Fibroblast of lung (primary cell): ENCODE measurements around the gene RPS14.

Experiments
- CTCF ChIP-seq, 2 donors: IDR thresholded peaks in 1 of 2; conservative IDR thresholded peaks in 1 of 2; 1 replicate in 1 of 2; 2 replicates in 1 of 2; pipeline ENCODE4 v1.5.1; 2011 to 2012; ENCODE audit warnings: low read length in 2 of 2, control low read depth in 1 of 2, inconsistent platforms in 1 of 2, low read depth in 1 of 2, mild to moderate bottlenecking in 1 of 2
- EZH2 ChIP-seq: IDR thresholded peaks from 2 replicates; pipeline ENCODE4 v1.5.1; 2012; ENCODE audit warnings: low read length, control low read depth, mild to moderate bottlenecking; ENCODE audit errors: missing control alignments

- peak; percentile 71 to 79 for TF ChIP-seq CTCF (conservative IDR thresholded peaks at IDR 0.05 in 1 of 2, IDR thresholded peaks at IDR 0.05 in 1 of 2; ENCODE audit: low read depth in 1 of 2, low read length in 2 of 2)
- TF ChIP-seq EZH2 = no peak
Measured at GRCh38 chr5:150436141-150436680, 13.3 kb downstream of the RPS14 start.
